Stimulated activated naive CD4-positive, alpha-beta T cell (primary cell): Measurements from ENCODE around the gene RTP5.
"Not testable (repeated sequence)": the region's sequence is repeated elsewhere in the genome, so short reads cannot be mapped to it uniquely, and the experiment has no call there.

Experiments
- DNase-seq, 6 experiments: peaks; one replicate each; lab custom pipeline; 2025; lab: John Stamatoyannopoulos, UW

RTP5 gene

GRCh38 chr2:241922816-241923601 lies 53.5 kb downstream of the RTP5 start:
- not testable (repeated sequence) for DNase-seq
